SK-N-SH treated with all-trans-retinoic acid at 6 μM for 48 hours (cell line): ENCODE data around the gene RUNX3.

Experiments
- ARNTL ChIP-seq: fragments of 450-650 bp; formaldehyde crosslinking; IDR thresholded peaks from 2 replicates; pipeline ENCODE4 v1.5.0; 2020; ENCODE audit warnings: low read depth, mild to moderate bottlenecking, moderate library complexity, borderline replicate concordance
- BACH2 ChIP-seq: fragments of 250-450 bp; sonication (Bioruptor Pico); IDR thresholded peaks from 2 replicates; pipeline ENCODE4 v1.9.0; 2021; ENCODE audit warnings: mild to moderate bottlenecking, borderline replicate concordance
- ESRRG ChIP-seq: fragments of 250-450 bp; sonication (Bioruptor Pico); IDR thresholded peaks from 2 replicates; pipeline ENCODE4 v1.6.1; 2021; ENCODE audit warnings: mild to moderate bottlenecking
- GLIS3 ChIP-seq: fragments of 250-450 bp; sonication (Bioruptor Pico); IDR thresholded peaks from 2 replicates; pipeline ENCODE4 v1.5.0; 2020; ENCODE audit warnings: mild to moderate bottlenecking, moderate library complexity
- ISL1 ChIP-seq: fragments of 250-450 bp; sonication (Bioruptor Pico); IDR thresholded peaks from 2 replicates; pipeline ENCODE4 v2.1.2; 2022; ENCODE audit warnings: mild to moderate bottlenecking, moderate library complexity
- OSR1 ChIP-seq: fragments of 250-450 bp; sonication (Bioruptor Pico); IDR thresholded peaks from 2 replicates; pipeline ENCODE4 v1.8.0; 2022; ENCODE audit warnings: moderate library complexity, mild to moderate bottlenecking, inconsistent platforms
- PATZ1 ChIP-seq: fragments of 250-450 bp; sonication (Bioruptor Pico); IDR thresholded peaks from 2 replicates; pipeline ENCODE4 v1.8.0; 2020; ENCODE audit warnings: mild to moderate bottlenecking, moderate library complexity, borderline replicate concordance
- PPARA ChIP-seq: fragments of 250-450 bp; sonication (Bioruptor Pico); IDR thresholded peaks from 2 replicates; pipeline ENCODE4 v1.5.0; 2020; ENCODE audit warnings: mild to moderate bottlenecking, borderline replicate concordance
- ZC3H10 ChIP-seq: fragments of 250-450 bp; sonication (Bioruptor Pico); IDR thresholded peaks from 2 replicates; pipeline ENCODE4 v1.5.1; 2021; ENCODE audit warnings: mild to moderate bottlenecking, moderate library complexity
- ZFP3 ChIP-seq: fragments of 250-450 bp; sonication (Bioruptor Pico); IDR thresholded peaks from 2 replicates; pipeline ENCODE4 v1.5.0; 2020; ENCODE audit warnings: mild to moderate bottlenecking, moderate library complexity
- ZFP30 ChIP-seq: fragments of 450-650 bp; formaldehyde crosslinking; IDR thresholded peaks from 2 replicates; pipeline ENCODE4 v1.5.0; 2022; ENCODE audit warnings: mild to moderate bottlenecking, moderate library complexity
- TF ChIP-seq, protein P1 (sequence below): fragments of 250-450 bp; sonication (Bioruptor Pico); IDR thresholded peaks from 2 replicates; pipeline ENCODE4 v1.5.1; 2020; ENCODE audit warnings: low read depth, mild to moderate bottlenecking, moderate library complexity
- TF ChIP-seq, protein P2 (sequence below): fragments of 250-450 bp; sonication (Bioruptor Pico); IDR thresholded peaks from 2 replicates; pipeline ENCODE4 v1.8.0; 2021; ENCODE audit warnings: low read depth, mild to moderate bottlenecking, moderate library complexity, borderline replicate concordance

DNA sequence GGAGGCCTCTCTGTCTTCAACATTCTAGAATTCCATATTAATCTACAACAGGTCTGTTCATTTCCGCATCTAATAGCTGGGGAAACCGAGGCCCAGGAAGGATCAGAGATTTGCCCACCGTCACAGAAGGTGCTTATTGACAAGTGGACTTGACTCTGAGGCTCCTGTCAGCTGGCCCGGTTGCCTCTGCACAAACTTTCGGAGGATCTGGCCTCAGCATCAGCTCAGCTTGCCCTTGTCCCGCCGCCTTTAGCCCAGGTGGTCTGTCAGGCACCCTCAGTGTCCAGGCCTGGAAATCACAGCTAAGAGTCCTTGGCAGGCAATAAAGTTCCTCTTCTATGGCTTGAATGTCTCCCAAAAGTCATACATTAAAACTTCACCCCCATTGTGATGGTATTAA is 8.2 kb upstream of the RUNX3 start:
- no peak for TF ChIP-seq PATZ1 (CRISPR knock-in tag)
- TF ChIP-seq, protein P1, sequence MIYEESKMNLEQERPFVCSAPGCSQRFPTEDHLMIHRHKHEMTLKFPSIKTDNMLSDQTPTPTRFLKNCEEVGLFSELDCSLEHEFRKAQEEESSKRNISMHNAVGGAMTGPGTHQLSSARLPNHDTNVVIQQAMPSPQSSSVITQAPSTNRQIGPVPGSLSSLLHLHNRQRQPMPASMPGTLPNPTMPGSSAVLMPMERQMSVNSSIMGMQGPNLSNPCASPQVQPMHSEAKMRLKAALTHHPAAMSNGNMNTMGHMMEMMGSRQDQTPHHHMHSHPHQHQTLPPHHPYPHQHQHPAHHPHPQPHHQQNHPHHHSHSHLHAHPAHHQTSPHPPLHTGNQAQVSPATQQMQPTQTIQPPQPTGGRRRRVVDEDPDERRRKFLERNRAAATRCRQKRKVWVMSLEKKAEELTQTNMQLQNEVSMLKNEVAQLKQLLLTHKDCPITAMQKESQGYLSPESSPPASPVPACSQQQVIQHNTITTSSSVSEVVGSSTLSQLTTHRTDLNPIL (CRISPR knock-in tag) = no peak
- no peak for TF ChIP-seq ZFP3
- no peak for TF ChIP-seq ARNTL
- TF ChIP-seq ISL1 (CRISPR knock-in tag) = no peak
- TF ChIP-seq OSR1 = no peak
- no peak for TF ChIP-seq ZFP30
- TF ChIP-seq BACH2 (CRISPR knock-in tag) = no peak
- no peak for TF ChIP-seq GLIS3 (CRISPR knock-in tag)
- no peak for TF ChIP-seq ESRRG
- TF ChIP-seq, protein P2, sequence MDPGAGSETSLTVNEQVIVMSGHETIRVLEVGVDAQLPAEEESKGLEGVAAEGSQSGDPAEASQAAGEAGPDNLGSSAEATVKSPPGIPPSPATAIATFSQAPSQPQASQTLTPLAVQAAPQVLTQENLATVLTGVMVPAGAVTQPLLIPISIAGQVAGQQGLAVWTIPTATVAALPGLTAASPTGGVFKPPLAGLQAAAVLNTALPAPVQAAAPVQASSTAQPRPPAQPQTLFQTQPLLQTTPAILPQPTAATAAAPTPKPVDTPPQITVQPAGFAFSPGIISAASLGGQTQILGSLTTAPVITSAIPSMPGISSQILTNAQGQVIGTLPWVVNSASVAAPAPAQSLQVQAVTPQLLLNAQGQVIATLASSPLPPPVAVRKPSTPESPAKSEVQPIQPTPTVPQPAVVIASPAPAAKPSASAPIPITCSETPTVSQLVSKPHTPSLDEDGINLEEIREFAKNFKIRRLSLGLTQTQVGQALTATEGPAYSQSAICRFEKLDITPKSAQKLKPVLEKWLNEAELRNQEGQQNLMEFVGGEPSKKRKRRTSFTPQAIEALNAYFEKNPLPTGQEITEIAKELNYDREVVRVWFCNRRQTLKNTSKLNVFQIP (CRISPR knock-in tag) = no peak
- TF ChIP-seq PPARA (CRISPR knock-in tag) = no peak
- no peak for TF ChIP-seq ZC3H10
